Measurements from ENCODE around the gene ZNF230.

GRCh38 chr19:44061038-44061437 lies 58.3 kb downstream of the ZNF230 start:
- TF ChIP-seq CTCF (conservative IDR thresholded peaks at IDR 0.05; ENCODE audit: low read depth, low read length): no peak
- TF ChIP-seq MXI1 (IDR thresholded peaks at IDR 0.05; ENCODE audit: borderline replicate concordance, low read depth, low read length): no peak

Data from IMR-90 (cell line).